Measurements from ENCODE around the gene CD248. TPM values are rescaled to one million over a fixed set of nuclear protein-coding genes. Genes with fewer than 3 reads are reported as not detected.

Gene CD248, protein sequence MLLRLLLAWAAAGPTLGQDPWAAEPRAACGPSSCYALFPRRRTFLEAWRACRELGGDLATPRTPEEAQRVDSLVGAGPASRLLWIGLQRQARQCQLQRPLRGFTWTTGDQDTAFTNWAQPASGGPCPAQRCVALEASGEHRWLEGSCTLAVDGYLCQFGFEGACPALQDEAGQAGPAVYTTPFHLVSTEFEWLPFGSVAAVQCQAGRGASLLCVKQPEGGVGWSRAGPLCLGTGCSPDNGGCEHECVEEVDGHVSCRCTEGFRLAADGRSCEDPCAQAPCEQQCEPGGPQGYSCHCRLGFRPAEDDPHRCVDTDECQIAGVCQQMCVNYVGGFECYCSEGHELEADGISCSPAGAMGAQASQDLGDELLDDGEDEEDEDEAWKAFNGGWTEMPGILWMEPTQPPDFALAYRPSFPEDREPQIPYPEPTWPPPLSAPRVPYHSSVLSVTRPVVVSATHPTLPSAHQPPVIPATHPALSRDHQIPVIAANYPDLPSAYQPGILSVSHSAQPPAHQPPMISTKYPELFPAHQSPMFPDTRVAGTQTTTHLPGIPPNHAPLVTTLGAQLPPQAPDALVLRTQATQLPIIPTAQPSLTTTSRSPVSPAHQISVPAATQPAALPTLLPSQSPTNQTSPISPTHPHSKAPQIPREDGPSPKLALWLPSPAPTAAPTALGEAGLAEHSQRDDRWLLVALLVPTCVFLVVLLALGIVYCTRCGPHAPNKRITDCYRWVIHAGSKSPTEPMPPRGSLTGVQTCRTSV
- 1 to 10 TPM in 1 of 2 donors, under 1 TPM in 1; 0.69 to 2.3 TPM for total RNA-seq

DNA sequence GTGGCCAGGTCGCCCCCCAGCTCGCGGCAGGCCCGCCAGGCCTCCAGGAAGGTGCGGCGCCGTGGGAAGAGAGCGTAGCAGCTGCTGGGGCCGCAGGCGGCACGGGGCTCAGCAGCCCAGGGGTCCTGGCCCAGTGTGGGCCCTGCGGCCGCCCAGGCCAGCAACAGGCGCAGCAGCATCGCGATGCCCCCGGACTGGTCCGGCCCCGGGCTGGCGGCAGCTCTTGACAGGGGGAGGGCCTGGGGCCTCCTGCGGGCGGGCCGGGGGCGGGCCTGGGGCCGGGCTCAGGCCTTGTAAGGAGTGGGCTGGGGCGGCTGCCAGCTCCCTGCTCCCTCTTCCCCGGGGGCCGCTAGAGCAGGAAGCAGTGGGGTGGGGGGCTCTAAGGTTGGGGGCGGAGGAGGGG is at the start of gene CD248:
CD248 (minus strand) TSS at position 196 of the 403 bp plus-strand sequence; CDS start at position 179, 17 bp downstream.

DNA sequence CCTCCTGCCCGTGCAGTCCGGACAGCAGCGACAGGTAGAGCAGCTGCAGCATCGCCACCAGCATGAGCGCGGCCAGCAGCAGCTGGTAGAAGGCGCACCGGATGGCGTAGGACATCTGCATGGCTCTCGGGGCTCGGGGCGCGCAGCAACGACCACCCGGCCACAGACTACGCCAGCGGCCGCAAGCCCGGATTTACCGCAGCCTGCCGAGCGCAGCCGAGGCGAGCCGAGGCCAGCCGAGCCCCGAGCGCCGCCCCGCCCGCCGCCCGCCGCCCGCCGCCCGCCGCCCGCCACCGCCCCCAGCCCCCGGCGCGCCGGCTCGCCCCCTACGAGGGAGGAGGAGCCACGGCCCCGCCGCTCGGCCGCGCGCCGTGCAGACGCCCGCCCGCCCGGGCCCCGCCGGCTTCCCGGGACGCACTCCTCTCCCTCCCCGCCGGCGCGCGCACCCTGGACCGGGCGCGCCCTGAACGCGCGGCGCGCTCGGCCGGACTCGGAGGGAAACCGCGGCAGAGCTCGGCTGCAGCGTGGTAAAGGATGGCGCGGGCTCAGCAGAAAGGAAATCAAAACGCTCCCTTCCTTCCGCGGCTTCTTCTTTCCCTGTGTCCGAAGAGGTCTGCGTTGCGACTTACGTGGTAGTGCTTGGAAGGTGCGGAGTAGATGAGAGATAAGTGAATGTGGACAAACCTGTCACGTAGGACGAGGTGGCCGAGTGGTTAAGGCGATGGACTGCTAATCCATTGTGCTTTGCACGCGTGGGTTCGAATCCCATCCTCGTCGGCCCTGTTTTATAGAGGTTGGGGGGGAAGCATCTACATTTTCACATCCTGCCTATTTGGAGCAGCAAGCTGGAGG is 30.8 kb upstream of the CD248 start, which contains the start of gene B4GAT1:
B4GAT1 (minus strand) TSS at position 205 of the 852 bp plus-strand sequence; CDS start at position 121, 84 bp downstream.

DNA sequence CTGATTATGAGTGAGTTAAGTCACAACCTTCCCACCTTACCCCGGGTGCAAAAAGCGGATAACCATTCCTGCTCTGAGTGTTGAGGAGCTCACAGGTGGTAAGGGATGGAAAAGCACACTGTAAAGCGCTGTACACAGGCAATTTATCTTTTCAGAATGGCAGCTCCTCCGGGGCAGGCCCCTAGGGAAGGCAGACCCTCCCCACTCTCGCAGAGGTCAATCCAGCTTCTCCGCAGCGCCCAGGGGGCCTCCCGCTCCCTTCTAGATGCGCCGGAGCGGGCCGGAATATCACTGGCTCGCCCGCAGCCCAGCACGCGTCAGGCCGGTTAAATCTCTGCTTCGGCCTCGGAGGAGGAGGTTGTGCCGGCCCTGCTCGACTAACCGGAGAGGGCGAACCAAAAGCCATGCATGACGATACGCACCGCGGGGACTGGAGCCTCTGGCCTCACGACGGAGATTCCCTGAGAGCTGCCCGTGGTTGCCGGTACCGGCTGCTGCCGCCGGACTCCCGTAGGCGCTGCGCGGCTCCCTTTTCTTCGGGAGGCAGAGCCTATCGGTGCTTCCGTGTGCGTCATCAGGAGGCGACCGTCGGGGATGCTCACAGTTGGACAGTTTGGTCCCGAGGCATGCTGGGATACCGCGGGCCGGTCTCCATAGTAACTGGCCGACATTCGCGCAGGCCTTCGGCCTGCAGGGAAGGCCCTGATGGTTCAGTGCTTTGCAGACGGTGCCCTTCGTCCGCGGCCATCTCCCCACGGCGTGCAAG is 27.9 kb upstream of the CD248 start, which contains the start of gene BRMS1:
BRMS1 (minus strand) TSS at position 555 of the 766 bp plus-strand sequence. CDS start 2,870 bp downstream, outside the sequence.

DNA sequence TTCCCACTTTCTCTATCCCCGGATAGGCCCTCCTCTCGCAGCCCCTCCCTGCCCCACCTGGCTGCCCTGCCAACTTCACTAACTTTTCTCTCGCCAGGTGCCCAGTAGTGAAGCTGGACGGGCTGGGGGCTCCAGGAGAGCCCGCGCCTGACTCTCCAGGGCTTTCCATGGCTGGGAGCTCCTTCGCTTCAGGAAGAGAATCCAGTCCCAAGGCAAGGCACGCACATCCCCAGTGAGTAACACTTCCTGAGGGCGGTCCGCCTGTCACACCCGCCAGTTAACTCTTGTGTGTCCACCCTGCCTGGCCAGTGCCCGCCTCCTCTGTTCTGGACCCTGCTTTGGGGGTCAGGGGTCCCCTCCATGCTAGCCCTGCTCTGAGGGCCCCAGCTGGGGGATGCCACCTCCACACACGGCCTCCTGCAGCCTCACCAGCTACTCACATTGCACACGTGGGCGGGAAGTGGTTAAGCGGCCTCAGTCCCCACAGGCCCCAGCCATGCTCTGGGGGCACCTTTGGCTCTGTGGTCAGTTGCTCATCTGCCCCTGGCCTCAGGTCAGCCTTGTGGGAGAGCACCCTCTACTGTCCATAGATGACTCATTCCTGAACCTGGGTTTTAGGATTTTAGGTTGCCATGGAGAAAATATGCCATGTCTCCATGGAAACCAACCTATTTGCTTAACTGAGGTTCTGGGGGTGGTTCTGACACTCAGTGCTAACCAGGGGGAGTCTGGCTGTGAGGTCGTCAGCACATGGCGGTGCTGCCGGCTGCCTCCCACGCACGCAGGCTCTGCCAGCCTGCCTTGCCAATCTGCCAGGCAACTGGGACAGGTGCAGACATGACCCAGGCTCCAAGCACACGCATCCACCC is 19.6 kb upstream of the CD248 start, which contains the start of gene RIN1:
RIN1 (minus strand) TSS at position 201 of the 869 bp plus-strand sequence; CDS start at position 169, 32 bp downstream.

DNA sequence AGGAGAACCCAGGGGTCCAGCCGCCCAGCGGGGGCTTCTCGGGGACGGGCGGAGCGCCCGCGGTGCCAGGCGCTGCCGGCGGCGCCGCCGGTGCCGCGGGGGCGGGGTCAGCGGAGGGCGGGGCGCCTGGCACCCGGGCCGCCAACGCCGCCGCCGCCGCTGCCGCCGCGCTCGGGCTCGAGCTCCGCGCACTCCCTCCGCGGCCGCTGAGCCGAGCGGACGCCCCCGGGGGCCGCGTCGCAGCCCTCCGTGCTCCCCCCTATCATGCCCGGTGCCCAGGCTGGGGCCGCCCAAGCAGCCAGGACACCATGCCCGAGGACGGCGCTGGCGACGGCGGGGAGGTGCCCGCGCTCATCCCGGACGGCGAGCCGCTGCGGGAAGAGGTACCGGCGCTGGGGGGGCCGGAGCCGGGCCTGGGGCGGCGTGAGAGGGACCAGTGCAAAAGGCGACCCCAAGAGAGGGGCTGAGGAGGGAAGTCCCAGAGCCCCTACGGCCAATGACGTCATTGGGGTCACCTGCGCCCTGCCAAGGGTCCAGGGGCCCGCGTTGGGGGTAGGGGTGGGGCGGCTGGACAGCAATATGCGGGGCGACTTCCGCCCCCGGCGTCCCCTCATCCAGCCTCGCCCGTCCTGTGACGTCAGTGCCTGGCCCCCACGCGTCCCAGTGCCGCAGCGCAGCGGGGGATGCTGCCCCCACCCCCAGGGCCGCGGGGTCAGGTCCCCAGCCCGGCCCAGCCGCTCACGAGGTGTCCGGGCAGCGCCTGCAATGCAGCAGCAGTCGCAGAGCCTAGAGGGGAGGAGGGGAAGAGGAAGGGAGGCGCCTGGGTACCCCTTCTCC is 24.9 kb downstream of the CD248 start, which contains the start of gene TMEM151A:
TMEM151A (plus strand) TSS at position 189 of the 837 bp plus-strand sequence; CDS start at position 309, 120 bp downstream.

DNA sequence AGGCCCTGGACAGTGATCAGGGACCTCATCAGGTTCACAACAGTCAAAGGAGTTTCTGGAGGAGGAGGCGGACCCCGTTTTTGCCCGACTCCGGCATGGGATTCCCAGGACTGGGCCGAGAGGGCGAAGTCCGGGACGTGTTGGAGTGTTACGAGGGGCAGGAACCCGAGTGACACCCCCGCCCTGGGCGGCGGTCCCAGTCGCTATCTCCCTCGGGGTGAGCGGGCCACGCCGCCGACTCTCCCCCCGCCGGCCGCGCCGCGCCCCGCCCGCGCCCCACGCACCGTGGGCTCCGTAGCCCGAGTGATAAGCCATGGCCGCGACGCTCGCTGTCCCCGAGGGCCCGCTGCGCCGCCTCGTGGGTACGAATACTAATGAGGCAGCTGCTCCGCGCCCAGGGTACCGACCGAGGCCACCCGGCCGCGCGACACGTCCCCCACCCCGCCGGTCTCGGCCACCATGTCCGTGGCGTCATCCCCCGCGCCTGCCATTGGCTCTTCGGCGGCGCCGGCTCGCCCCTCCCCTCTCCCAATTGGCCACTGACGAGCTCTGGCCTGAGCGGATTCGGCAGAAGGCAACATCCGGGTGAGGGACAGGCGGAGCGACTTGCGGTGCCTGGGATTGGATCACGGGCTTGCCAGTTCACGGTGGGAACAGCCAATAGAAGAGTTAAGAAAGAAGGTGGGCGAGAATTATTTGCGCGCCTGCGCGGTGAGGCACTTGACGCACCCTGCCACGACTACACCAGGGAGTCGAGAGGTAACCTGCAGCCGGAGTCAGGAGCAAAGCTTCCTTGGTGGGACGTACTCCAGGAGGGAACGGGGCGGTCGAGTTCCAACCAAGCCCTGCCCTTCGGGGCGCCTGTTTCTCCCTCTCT is 27.9 kb downstream of the CD248 start, which contains the start of gene YIF1A:
YIF1A (minus strand) TSS at position 473 of the 877 bp plus-strand sequence; CDS start at position 315, 158 bp downstream.

DNA sequence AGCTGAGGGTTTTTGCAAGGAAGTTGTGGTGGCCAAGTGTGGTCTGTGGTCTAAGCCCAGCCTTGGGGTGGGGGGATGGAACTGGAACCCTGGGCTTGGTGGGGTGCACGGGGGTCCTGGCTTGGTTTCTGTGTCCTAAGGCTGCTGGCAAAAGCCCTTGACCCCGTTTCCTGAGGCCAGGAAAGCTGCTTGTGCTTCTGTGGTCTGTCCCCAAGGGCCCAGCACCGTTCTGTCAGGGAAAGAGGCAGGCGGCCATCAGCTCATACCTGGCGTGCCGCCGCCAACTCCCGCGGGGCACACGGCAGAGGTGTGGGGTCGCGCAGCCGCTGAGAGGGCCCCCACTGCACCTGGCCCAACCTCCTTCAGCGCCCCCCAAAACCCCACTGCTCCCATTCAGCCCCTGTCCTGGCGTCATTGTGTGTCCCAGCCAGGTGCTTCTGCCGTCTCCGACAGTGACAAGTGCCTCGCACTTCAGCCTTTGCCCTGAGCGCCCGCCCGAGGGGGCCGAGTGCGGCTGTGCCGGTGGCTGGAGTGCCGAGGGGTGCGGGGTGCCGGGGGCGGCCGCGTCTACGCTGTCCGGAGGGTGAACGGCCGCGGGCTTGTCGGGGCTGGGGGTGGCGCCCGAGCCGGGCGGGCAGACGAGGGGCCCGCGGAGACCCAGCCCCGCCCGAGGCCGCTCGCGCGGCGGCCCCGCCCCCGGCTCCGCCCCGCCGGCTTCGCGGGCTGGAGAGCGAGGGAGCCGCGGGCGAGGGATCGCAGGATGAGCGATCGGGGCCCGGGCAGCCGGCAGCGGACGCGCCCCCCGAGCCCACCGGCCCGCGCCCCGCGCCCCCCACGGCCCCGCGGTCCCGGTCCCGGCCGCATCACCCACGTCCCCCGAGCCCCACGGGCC is 39.1 kb downstream of the CD248 start, which contains the start of gene CNIH2:
CNIH2 (plus strand) TSS at position 705 of the 892 bp plus-strand sequence. CDS start 282 bp downstream, outside the sequence.

DNA sequence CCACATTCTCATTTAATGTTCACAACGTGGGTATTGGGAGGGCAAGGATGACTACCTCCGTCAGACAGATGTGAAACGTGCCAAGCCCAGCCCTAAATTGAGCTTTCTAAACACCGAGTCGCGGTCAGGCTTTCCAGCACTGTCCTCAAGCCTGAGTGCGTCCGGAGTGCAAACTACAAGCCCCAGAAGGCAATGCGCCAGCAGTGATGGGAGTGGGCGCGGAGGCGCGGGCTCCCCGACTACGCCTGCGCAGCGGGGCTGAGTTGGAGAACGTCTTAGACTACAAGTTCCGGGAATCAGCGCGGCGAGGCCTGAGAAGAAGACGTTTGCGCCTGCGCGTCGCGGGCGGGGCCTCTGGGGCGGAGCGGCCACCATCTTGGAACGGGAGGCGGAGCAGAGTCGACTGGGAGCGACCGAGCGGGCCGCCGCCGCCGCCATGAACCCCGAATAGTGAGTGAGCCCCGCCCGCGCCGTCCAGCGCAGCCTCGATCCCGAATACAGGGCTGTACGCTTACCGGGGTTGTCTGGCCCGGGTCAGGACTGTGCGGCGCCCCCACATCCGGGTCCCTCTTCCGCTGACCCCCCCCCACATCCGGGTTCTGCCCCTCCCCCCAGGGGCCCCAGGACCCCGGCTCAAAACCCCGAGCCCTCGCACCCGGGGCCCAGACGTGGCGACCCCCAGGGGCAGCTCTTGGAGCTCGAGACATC is 48.4 kb downstream of the CD248 start, which contains the start of gene RAB1B:
RAB1B (plus strand) TSS at position 396 of the 708 bp plus-strand sequence; CDS start at position 437, 41 bp downstream.

Other genes with a start within 250 kb of the CD248 start
- 10 to 100 TPM; 18.2 to 22.6 TPM for gene PACS1, start 246.8 kb downstream of the CD248 start, total RNA-seq
- 10 to 100 TPM; 19.6 to 28.0 TPM for gene KLC2, start 59.3 kb downstream of the CD248 start, total RNA-seq
- gene RAB1B, start 48.4 kb downstream of the CD248 start, total RNA-seq = 100 to 1,000 TPM in 1 of 2 donors, 10 to 100 TPM in 1; 98.4 to 112 TPM
- under 1 TPM in 1 of 2 donors, not detected in 1; 0.34 TPM for gene CNIH2, start 38.9 kb downstream of the CD248 start, total RNA-seq
- gene YIF1A, start 27.9 kb downstream of the CD248 start, total RNA-seq = 100 to 1,000 TPM; 106 to 147 TPM
- gene TMEM151A, start 25.1 kb downstream of the CD248 start, total RNA-seq = under 1 TPM; under 0.01 TPM
- gene RIN1, start 19.4 kb upstream of the CD248 start, total RNA-seq = 10 to 100 TPM in 1 of 2 donors, 1 to 10 TPM in 1; 5.2 to 16.3 TPM
- gene BRMS1, start 28.1 kb upstream of the CD248 start, total RNA-seq = 10 to 100 TPM; 55.4 to 92.6 TPM
- gene B4GAT1, start 30.6 kb upstream of the CD248 start, total RNA-seq = 10 to 100 TPM; 35.0 to 51.3 TPM
- gene SLC29A2, start 54.7 kb upstream of the CD248 start, total RNA-seq = under 1 TPM; 0.34 to 0.67 TPM
- not detected for gene NPAS4, start 104.0 kb upstream of the CD248 start, total RNA-seq
- 10 to 100 TPM; 22.0 to 45.6 TPM for gene MRPL11, start 121.8 kb upstream of the CD248 start, total RNA-seq
- 10 to 100 TPM; 12.0 to 17.2 TPM for gene PELI3, start 149.9 kb upstream of the CD248 start, total RNA-seq
- gene DPP3, start 163.4 kb upstream of the CD248 start, total RNA-seq = 10 to 100 TPM; 73.6 to 75.0 TPM
- 10 to 100 TPM; 21.3 to 33.0 TPM for gene BBS1, start 193.6 kb upstream of the CD248 start, total RNA-seq
- gene ZDHHC24, start 229.0 kb upstream of the CD248 start, total RNA-seq = 10 to 100 TPM; 10.7 to 13.8 TPM
- gene ACTN3, start 229.9 kb upstream of the CD248 start, total RNA-seq = not detected

Data from melanocyte of skin (primary cell).